ENCODE data around the gene PTMA.

GRCh38 chr2:231715499-231715837 is 7.1 kb downstream of the PTMA start:
- no peak for TF ChIP-seq EZH2phosphoT487 (IDR thresholded peaks at IDR 0.05; ENCODE audit: low read depth)
- TF ChIP-seq CTCF (IDR thresholded peaks at IDR 0.05; ENCODE audit: low read depth, low read length), result no peak

Data from OCI-LY3 (cell line).